Measurements from ENCODE around the gene KANK3.

- TF ChIP-seq CTCF (IDR thresholded peaks at IDR 0.05; ENCODE audit: poor library complexity, severe bottlenecking) (no peak), SMC3 (conservative IDR thresholded peaks at IDR 0.05; ENCODE audit: poor library complexity) (no peak), RAD21 (conservative IDR thresholded peaks at IDR 0.05) (no peak), EZH2 (IDR thresholded peaks at IDR 0.05; ENCODE audit: borderline replicate concordance, insufficient read depth, low read length, poor library complexity, severe bottlenecking) (no peak)
Observed at GRCh38 chr19:8321986-8322637, 20.9 kb downstream of the KANK3 start.

All from neural cell (in vitro differentiated cells).